Esophagus squamous epithelium (tissue), 5 donors: ENCODE results near the gene FLT3. TPM values are rescaled to one million over a fixed set of nuclear protein-coding genes. Genes with fewer than 3 reads are reported as not detected.
A peak's percentile ranks its signal among the peaks of the same experiment; 100 is the strongest.

Source experiments
- DNase-seq: peaks from one replicate; lab custom pipeline; 2025; lab: John Stamatoyannopoulos, UW
- H3K27ac ChIP-seq, 4 donors: fragments of 200-600 bp; sonication (generic); one replicate each; pipeline ENCODE4 v1.5.1; 2016 to 2019; ENCODE audit warnings: mild to moderate bottlenecking in 1 of 4
- H3K27me3 ChIP-seq, 4 donors: fragments of 200-600 bp; sonication (generic); 1 replicate in 3 of 4; 2 replicates in 1 of 4; pipeline versions ENCODE4 v1.5.1 to v1.6.0; 2017 to 2021; ENCODE audit warnings: antibody characterized with exemption in 1 of 4
- H3K36me3 ChIP-seq, 3 donors: fragments of 200-600 bp; sonication (generic); one replicate each; pipeline ENCODE4 v1.5.1; 2016 to 2019
- H3K4me1 ChIP-seq, 3 donors: fragments of 200-600 bp; sonication (generic); one replicate each; pipeline ENCODE4 v1.5.1; 2017 to 2019
- H3K4me3 ChIP-seq, 4 donors: fragments of 200-600 bp; sonication (generic); 1 replicate in 3 of 4; 2 replicates in 1 of 4; pipeline ENCODE4 v1.5.1; 2016 to 2019; ENCODE audit warnings: mild to moderate bottlenecking in 2 of 4, moderate library complexity in 1 of 4
- H3K9me3 ChIP-seq, 3 donors: fragments of 200-600 bp; sonication (generic); one replicate each; pipeline ENCODE4 v1.5.1; 2016 to 2019
- CTCF ChIP-seq, 6 experiments: fragments of 450-650 bp in 4 of 6; fragments of 200-600 bp in 2 of 6; sonication (generic) in 2 of 6; IDR thresholded peaks; one replicate each; pipeline ENCODE4 v1.5.1; 2016 to 2019; ENCODE audit warnings: antibody characterized with exemption in 6 of 6, mild to moderate bottlenecking in 4 of 6, moderate library complexity in 4 of 6
- POLR2A ChIP-seq, 4 donors: fragments of 450-650 bp; IDR thresholded peaks; one replicate each; pipeline ENCODE4 v1.6.1; 2017; ENCODE audit warnings: antibody characterized with exemption in 4 of 4, mild to moderate bottlenecking in 4 of 4, moderate library complexity in 3 of 4
- WGBS, 2 donors: methylation state at CpG; one replicate each; pipeline ENCODE4 v1.1.5; 2018; 5-methylcytosine and 5-hydroxymethylcytosine counted together
- intact Hi-C: fragments of 100-400 bp; cut with DNase I; formaldehyde crosslinking; loops from one replicate; pipeline ENCODE4 v1.15.0; 2022
- total RNA-seq, 4 donors: library from RNA; depleted of rRNA; stranded (reverse); fragments of >200 nt; gene quantifications; one replicate each; pipeline ENCODE4 v1.1.0, GENCODE V29; 2016
- donor health status: DM: yes; HTN: yes; CAD: no.

The FLT3 gene
- total RNA-seq, 4 donors from 2014 or later = 0.09 to 1.5 (median 0.96) TPM

DNA sequence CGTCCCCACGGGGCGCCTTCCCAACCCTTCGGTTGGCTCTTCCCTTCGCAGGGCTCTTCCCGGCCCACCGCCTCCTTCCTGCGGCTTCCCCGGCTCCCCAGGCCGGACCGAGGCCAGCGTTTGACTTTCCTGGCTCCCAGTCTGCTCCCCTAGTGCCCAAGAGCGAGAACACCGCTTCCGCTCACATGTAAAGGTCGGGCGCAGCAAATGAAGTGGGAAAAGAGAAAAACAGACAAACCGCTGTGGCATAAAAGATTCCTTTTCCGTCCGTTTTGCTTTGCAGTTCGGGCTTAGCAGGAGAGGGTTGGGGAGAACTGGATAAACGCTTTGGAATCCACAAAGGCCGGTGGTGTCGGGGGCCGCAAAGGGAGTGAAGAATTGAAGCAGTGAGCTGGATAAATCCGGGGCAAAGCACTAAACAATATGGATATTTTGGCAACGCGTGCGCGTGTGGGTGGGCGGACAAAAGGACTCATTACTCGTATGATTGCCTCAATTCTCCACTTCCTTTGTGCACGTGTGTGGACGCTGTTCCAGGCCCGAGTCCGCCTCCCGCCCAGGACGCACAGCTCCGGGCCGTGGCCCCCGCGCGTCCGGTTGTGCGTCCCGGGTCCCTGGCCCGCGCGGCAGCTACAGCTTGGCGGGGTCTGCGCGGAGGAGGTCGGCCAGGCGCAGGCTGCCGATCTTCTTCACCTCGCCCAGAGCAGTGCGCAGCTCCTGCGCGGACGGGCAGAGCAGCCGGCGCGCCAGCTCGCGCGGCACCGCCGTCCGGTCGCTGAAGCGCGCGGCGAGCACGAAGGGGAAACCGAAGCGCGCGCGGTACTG, 122.7 kb downstream of the FLT3 start:
- no peaks in the 10 kb centered on the region for H3K9me3 ChIP-seq
- intact Hi-C loops = loop anchor here (5.0 kb wide), 1 partner anchor 145 kb away; no protein-coding TSS in a partner anchor
- H3K27ac ChIP-seq = no peak overlapping the region
- H3K4me1 ChIP-seq = peaks cover 11 to 44% (median 16%) of the 10 kb centered on the region in 3 donors
- TF ChIP-seq POLR2A (IDR thresholded peaks at IDR 0.05) = no peak
- TF ChIP-seq CTCF (IDR thresholded peaks at IDR 0.05) = no peak
- H3K27me3 ChIP-seq = peaks cover 8 to 100% (median 36%) of the 10 kb centered on the region in 4 donors
- H3K4me3 ChIP-seq = peak overlapping the region in 1 of 4 donors; percentile 19
- no peaks in the 10 kb centered on the region for H3K36me3 ChIP-seq
- no peak for DNase-seq
- 1 to 3% methylated on average over 29 to 32 of the region's 80 CpGs for WGBS, 2 donors

DNA sequence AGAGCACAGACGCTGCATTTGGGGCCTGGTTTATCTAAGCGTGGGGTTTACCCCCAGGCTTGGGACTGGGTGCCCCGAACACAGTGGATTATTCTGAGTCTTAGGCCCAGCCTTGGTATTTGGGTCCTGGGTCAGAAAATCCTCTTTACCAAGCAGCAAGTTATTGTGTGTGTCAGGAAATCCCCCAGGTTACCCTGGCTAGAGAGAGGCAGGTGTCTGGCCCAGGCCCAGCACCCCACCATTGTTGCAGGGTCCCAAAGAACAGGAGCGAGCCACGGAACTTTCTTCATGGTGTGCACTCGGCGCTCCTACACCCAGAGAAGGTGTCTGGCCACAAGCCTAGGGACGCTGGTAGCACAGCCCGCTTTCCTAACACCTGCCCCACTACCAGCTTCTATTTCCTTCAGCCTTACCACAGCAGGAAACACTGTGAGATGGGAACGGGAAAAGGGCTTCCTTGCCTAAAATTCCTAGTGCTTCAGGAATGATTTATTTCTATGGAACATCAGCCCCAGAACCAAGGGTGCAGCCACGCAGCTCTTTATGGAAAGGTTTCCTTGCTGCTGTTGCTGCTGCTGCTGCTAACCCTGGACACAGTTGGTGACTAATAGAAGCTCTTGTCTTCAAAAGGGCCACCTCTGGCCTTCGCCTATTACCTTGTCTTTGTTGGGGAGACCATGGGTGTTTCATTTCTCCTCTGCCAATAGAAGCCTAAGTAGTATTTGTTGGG, 123.8 kb downstream of the FLT3 start:
- peaks cover 8 to 100% (median 35%) of the 10 kb centered on the region in 4 donors for H3K27me3 ChIP-seq

DNA sequence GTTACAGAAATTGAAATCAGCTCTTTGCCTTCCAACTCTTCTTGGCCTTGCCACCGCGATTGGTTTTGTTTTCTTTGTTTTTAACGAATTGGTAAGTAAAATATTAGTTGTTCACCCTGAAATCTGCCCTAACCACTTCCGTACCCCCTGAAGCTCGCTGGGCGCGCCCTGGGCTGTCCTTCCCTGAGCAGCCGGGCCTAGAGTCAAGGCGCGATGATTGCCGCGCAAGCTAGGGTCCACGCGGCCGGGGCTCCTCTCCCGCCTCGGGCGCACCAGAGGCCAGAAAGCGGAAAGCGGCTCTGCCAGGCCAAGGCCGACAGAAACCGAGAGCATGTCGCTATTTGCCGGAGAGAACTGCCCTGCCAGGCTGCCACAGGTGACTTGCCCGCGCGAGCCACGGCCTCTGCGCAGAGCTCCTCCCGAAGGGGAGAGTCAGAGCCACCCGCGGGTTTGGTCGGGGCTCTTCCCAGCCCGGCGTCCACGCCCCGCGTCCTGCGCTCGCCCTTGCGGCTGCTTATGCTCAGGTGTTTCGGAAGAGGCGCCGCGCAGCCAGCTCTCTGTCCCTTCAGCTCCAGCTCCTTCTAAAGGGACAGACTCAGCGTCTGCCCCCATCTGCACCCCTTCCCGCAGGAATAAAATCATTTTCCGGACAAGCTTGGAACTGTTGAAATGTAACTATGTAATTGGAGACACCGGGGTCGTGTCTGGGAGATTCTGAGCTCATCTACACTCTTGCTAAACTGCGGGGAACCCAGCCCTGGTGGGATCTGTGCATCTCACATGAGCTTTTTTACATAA, 124.6 kb downstream of the FLT3 start:
- intact Hi-C loops = loop anchor here (5.0 kb wide), 1 partner anchor 143 kb away; no protein-coding TSS in a partner anchor
- no peaks in the 10 kb centered on the region for H3K36me3 ChIP-seq
- no peak overlapping the region for H3K27ac ChIP-seq
- WGBS, 2 donors = 2 to 6% methylated on average over 11 to 19 of the region's 51 CpGs
- no peak for DNase-seq
- H3K4me3 ChIP-seq = no peak overlapping the region
- peaks cover 11 to 42% (median 16%) of the 10 kb centered on the region in 3 donors for H3K4me1 ChIP-seq
- TF ChIP-seq POLR2A (IDR thresholded peaks at IDR 0.05) = no peak
- no peak for TF ChIP-seq CTCF (IDR thresholded peaks at IDR 0.05)
- H3K27me3 ChIP-seq = peaks cover 8 to 100% (median 39%) of the 10 kb centered on the region in 4 donors
- no peaks in the 10 kb centered on the region for H3K9me3 ChIP-seq

More for the DNA sequence above, 123.8 kb downstream of the FLT3 start:
- intact Hi-C loops = loop anchor here (5.0 kb wide), 1 partner anchor 144 kb away; no protein-coding TSS in a partner anchor
- no peak overlapping the region for H3K27ac ChIP-seq
- H3K36me3 ChIP-seq = no peaks in the 10 kb centered on the region
- no peak for DNase-seq
- H3K4me1 ChIP-seq = peaks cover 11 to 44% (median 16%) of the 10 kb centered on the region in 3 donors
- 19% methylated on average over 9 of the region's 12 CpGs; no CpG with 5 or more reads in 1 of the 2 donors for WGBS, 2 donors
- no peak overlapping the region for H3K4me3 ChIP-seq
- no peak for TF ChIP-seq CTCF (IDR thresholded peaks at IDR 0.05)
- TF ChIP-seq POLR2A (IDR thresholded peaks at IDR 0.05) = no peak
- H3K9me3 ChIP-seq = no peaks in the 10 kb centered on the region

- Histone ChIP-seq H3K9me3 (no peaks in the 10 kb centered on the region), H3K27ac (no peak overlapping the region), H3K4me3 (no peak overlapping the region), H3K4me1 (peaks cover 2 to 34% (median 6%) of the 10 kb centered on the region in 3 donors), H3K27me3 (peaks cover 9 to 100% (median 39%) of the 10 kb centered on the region in 4 donors), H3K36me3 (no peaks in the 10 kb centered on the region)
- intact Hi-C loops = no loop called here
- no peak for DNase-seq
- TF ChIP-seq POLR2A (IDR thresholded peaks at IDR 0.05) = no peak
- no peak for TF ChIP-seq CTCF (IDR thresholded peaks at IDR 0.05)
- 10 to 12% methylated on average over 7 of the region's 7 CpGs for WGBS, 2 donors
Measured at GRCh38 chr13:27973961-27974662, 126.3 kb downstream of the FLT3 start.
